ENCODE results near the gene MCEMP1.

The MCEMP1 gene

DNA sequence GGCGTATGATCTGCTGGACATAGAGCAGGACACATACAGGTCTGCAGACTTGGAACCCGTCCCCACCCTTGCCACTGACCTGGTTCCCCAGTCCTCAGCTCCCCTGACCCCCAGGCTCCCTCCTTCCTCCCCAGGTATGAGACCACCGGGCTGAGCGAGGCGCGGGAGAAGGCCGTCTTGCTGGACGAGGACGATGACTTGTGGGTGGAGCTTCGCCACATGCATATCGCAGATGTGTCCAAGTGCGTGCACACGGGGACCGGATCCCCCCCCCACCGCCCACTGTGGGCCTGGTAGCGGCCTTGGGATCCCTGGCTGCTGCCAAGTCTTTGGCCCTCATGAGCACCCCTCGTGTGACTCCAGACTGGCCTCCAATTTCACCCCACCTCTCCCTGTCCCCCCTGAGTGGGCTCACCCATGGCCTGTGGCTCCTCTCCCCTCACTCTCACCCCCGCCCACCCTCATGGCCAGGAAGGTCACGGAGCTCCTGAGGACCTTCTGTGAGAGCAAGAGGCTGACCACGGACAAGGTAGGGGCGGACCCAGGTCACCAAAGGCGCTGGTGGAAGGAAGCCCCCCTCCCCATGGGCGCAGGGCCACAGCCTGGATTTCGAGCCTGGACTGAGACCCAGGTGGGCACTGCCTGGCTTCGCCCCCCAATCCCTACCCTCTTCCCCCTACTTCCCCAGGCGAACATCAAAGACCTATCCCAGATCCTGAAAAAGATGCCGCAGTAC, 34.4 kb upstream of the MCEMP1 start:
- TF ChIP-seq PAX5 (IDR thresholded peaks at IDR 0.05; ENCODE audit: insufficient read depth, low read length, severe bottlenecking): no peak
- no peak for TF ChIP-seq POU2F2 (IDR thresholded peaks at IDR 0.05; ENCODE audit: low read depth, low read length)
- 0 out of 2 replicates have a peak, but pooled peaks have one; percentile 12 for TF ChIP-seq POLR2A (IDR thresholded peaks at IDR 0.05; ENCODE audit: low read depth, low read length)
- DNase-seq (ENCODE audit: insufficient read length, low spot score) (no peak), FAIRE-seq (no peak)

DNA sequence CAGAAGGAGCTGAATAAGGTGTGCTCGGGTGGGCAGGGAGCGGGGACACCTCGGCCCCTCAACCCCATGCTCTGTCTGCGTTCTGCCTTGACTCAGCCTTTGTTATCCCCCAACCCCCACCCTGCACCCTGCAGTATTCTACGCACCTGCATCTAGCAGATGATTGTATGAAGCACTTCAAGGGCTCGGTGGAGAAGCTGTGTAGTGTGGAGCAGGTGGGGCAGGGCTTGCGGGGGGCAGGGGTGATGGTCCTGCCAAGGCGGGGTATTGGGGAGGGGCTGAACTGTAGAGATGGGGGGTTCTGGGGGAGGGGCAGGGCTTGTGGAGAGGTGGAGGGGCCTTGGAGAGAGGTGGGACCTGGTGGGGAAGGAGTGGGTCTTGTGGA, 33.9 kb upstream of the MCEMP1 start:
- FAIRE-seq (no peak), DNase-seq (ENCODE audit: insufficient read length, low spot score) (peak; percentile 11)
- TF ChIP-seq POLR2A (IDR thresholded peaks at IDR 0.05; ENCODE audit: low read depth, low read length) (no peak), TAF1 (IDR thresholded peaks at IDR 0.05; ENCODE audit: low read depth, low read length) (no peak), PAX5 (IDR thresholded peaks at IDR 0.05; ENCODE audit: insufficient read depth, low read length, severe bottlenecking) (no peak), POU2F2 (IDR thresholded peaks at IDR 0.05; ENCODE audit: low read depth, low read length) (no peak), SPI1 (IDR thresholded peaks at IDR 0.05; ENCODE audit: low read depth, low read length) (no peak), POLR2AphosphoS5 (IDR thresholded peaks at IDR 0.05; ENCODE audit: low read depth, low read length) (no peak)

DNA sequence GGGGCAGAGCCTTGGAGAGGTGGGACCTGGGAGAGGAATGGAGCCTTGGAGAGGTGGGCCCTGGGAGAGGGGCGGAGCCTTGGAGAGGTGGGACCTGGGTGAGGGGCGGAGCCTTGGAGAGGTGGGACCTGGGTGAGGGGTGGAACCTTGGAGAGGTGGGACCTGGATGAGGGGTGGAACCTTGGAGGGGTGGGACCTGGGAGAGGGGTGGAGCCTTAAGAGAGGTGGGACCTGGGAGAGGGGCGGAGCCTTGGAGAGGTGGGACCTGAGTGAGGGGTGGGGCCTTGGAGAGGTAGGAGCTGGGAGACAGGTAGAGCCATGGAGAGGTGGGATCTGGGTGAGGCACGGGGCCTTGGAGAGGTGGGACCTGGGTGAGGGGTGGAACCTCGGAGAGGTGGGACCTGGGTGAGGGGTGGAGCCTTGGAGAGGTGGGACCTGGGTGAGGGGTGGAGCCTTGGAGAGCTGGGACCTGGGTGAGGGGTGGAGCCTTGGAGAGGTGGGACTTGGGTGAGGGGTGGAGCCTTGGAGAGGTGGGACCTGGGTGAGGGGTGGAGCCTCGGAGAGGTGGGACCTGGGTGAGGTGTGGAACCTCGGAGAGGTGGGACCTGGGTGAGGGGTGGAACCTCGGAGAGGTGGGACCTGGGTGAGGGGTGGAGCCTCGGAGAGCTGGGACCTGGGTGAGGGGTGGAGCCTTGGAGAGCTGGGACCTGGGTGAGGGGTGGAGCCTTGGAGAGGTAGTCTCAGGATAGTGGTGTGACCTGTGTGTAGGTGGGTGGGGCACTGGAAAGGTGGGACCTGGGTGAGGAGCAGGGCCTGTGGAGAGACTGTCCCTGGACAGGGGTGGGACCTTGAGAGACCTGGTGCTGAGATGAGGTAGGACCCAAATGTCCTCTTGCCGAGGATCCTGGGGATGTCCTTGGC, 33.0 kb upstream of the MCEMP1 start:
- FAIRE-seq: peak; percentile 81
- TF ChIP-seq POLR2AphosphoS5 (IDR thresholded peaks at IDR 0.05; ENCODE audit: low read depth, low read length): 0 out of 2 replicates have a peak, but pooled peaks have one; percentile 21
- DNase-seq (ENCODE audit: insufficient read length, low spot score): peak; percentile 47

DNA sequence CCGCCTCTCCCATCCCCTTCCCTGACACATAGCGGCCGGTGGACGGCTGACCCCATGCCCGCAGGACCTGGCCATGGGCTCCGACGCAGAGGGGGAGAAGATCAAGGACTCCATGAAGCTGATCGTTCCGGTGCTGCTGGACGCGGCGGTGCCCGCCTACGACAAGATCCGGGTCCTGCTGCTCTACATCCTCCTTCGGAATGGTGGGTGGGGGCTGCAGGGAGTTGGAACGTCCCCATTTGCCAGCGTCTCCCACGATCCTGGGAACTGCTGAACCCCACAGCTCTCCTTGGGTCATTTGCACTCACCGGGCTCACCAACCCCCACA, 32.4 kb upstream of the MCEMP1 start:
- TF ChIP-seq POU2F2 (IDR thresholded peaks at IDR 0.05; ENCODE audit: low read depth, low read length) (no peak), TAF1 (IDR thresholded peaks at IDR 0.05; ENCODE audit: low read depth, low read length) (no peak), SPI1 (IDR thresholded peaks at IDR 0.05; ENCODE audit: low read depth, low read length) (no peak), POLR2A (IDR thresholded peaks at IDR 0.05; ENCODE audit: low read depth, low read length) (no peak), POLR2AphosphoS5 (IDR thresholded peaks at IDR 0.05; ENCODE audit: low read depth, low read length) (no peak), PAX5 (IDR thresholded peaks at IDR 0.05; ENCODE audit: insufficient read depth, low read length, severe bottlenecking) (no peak)
- DNase-seq (ENCODE audit: insufficient read length, low spot score) (no peak), FAIRE-seq (no peak)

DNA sequence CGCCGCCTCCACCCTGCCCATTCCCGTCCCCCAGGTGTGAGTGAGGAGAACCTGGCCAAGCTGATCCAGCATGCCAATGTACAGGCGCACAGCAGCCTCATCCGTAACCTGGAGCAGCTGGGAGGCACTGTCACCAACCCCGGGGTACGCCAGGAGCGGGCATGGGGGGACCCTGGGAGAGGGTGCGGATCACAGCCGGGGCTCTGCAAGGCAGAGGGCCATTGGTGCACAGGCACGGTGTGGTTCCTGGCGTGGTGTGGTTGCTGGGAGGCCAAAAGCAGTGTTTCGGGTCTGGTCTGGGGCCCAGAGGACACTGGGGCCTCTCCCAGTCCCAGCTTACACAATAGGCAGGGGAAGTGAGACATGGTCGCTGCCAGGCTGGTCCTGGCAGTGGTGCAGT, 31.7 kb upstream of the MCEMP1 start:
- DNase-seq (ENCODE audit: insufficient read length, low spot score): peak; percentile 8
- TF ChIP-seq POLR2AphosphoS5 (IDR thresholded peaks at IDR 0.05; ENCODE audit: low read depth, low read length) (no peak), POLR2A (IDR thresholded peaks at IDR 0.05; ENCODE audit: low read depth, low read length) (peak; percentile 26; the same call in 1 of the 2 replicates)
- no peak for FAIRE-seq

DNA sequence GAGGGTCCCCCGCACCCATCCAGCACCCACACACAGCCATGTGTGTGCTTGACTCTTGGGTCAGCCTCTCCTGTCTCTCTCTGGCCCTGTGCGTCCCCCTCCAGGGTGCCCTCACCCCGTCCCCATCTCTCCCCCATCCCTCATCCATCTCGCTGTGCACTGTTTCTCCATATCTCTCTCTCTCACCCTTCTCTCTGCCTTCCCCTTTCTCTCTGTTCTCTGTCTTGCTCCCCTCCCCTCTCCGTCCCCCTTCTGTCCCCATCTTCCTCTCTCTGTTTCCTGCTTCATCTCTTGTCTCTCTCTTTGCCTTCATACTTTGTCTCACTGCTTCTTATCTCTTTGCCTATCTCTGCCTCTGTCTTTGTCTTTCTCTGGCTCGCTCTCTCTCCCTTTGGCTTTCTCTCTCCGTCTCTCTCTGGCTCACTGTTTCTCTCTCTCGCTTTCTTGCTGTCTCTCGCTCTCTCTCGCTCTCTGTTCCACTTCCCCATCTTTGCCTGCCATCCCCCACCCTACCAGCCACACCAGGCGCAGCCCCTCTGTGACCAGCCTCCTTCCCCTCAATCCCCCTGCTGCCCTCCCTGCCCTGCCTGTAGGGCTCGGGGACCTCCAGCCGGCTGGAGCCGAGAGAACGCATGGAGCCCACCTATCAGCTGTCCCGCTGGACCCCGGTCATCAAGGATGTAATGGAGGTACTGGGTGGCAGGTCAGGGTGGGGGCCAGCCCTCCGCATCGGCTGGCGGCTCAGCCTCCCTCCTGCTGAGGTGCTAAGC, 31.0 kb upstream of the MCEMP1 start:
- TF ChIP-seq PAX5 (IDR thresholded peaks at IDR 0.05; ENCODE audit: insufficient read depth, low read length, severe bottlenecking) (no peak), TAF1 (IDR thresholded peaks at IDR 0.05; ENCODE audit: low read depth, low read length) (no peak), SPI1 (IDR thresholded peaks at IDR 0.05; ENCODE audit: low read depth, low read length) (0 out of 2 replicates have a peak, but pooled peaks have one; percentile 12)
- FAIRE-seq (no peak), DNase-seq (ENCODE audit: insufficient read length, low spot score) (no peak)

DNA sequence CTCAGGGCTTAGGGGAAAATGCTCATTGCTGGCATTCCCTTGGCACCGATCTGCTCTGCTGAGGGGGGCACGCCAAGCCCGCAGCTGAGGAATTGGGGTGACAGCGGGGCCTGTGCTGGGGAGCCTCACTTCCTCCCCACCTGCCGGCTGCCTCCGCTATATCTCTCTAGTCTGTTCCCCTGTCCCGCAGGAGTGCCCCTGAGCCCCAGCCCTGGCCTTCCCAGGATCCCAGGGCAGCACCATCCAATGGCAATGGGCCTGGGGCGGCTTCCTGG, 30.5 kb upstream of the MCEMP1 start:
- DNase-seq (ENCODE audit: insufficient read length, low spot score) (no peak), FAIRE-seq (no peak)
- TF ChIP-seq POU2F2 (IDR thresholded peaks at IDR 0.05; ENCODE audit: low read depth, low read length): no peak
- TF ChIP-seq SPI1 (IDR thresholded peaks at IDR 0.05; ENCODE audit: low read depth, low read length): no peak
- no peak for TF ChIP-seq POLR2A (IDR thresholded peaks at IDR 0.05; ENCODE audit: low read depth, low read length)
- no peak for TF ChIP-seq POLR2AphosphoS5 (IDR thresholded peaks at IDR 0.05; ENCODE audit: low read depth, low read length)
- no peak for TF ChIP-seq TAF1 (IDR thresholded peaks at IDR 0.05; ENCODE audit: low read depth, low read length)
- no peak for TF ChIP-seq PAX5 (IDR thresholded peaks at IDR 0.05; ENCODE audit: insufficient read depth, low read length, severe bottlenecking)

DNA sequence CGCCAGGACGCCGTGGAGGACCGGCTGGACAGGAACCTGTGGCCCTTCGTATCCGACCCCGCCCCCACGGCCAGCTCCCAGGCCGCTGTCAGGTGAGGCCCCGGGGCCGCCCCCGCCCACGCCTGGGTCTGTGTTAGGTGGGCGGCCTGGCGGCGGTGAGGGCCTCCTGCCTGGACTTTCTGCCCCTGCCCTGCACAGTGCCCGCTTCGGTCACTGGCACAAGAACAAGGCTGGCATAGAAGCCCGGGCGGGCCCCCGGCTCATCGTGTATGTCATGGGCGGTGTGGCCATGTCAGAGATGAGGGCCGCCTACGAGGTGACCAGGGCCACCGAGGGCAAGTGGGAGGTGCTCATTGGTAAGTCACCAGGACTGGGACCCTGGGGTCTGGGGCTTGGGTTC, 29.7 kb upstream of the MCEMP1 start:
- FAIRE-seq (no peak), DNase-seq (ENCODE audit: insufficient read length, low spot score) (no peak)
- TF ChIP-seq SPI1 (IDR thresholded peaks at IDR 0.05; ENCODE audit: low read depth, low read length) (no peak), POU2F2 (IDR thresholded peaks at IDR 0.05; ENCODE audit: low read depth, low read length) (no peak)

DNA sequence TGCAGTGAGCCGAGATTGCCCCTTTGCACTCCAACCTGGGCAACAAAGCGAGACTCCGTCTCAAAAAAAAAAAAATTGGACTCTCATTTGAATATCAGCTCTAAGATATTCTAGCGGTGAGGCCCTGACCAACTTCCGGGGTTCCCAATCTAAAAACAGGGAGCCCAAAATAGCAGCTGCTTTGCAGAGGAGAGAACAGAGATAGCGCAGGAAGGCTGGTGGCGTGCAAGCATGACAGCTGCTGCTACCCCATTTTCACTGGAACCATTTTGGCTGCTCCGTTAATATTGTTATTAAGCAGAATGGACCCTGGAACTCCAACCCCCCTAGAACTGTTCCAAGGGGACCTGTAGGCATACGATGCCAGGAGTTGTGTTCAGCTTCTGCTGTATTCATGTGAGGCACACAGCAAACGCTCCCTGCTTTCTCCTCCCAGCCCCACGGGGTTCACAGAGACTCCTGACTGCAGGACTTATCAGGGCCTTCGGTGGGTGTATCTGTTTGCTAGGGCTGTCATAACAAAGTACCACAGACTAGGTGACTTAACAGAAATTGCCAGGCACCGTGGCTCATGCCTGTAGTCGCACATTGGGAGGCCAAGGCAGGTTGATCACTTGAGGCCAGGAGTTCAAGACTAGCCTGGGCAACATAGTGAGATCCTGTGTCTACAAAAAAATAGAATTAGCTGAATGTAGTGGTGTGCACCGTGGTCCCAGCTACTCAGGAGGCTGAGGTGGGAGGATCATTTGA, 28.4 kb upstream of the MCEMP1 start:
- FAIRE-seq: no peak
- no peak for TF ChIP-seq POLR2A (IDR thresholded peaks at IDR 0.05; ENCODE audit: low read depth, low read length)
- peak; percentile 29; the same call in 1 of the 2 replicates for TF ChIP-seq POLR2AphosphoS5 (IDR thresholded peaks at IDR 0.05; ENCODE audit: low read depth, low read length)

DNA sequence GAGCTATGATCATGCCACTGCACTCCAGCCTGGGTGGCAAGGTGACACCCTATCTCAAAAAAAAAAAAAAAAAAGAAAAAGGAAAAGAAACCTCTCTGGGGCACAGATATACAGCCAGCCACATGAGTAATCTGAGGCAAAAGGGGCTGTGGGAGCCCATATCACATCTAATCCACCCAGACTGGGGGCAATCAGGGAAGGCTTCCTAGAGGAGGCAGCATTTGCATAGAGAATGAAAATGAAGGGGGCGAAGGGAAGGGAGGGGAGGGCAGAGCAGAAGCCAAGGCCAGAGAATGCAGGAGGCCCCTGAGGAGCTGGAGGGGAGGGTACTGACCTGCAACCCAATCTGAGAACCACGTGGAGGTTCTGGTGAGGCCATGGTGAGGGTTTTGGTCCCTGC, 26.7 kb upstream of the MCEMP1 start:
- FAIRE-seq: no peak
- no peak for DNase-seq (ENCODE audit: insufficient read length, low spot score)
- TF ChIP-seq SPI1 (IDR thresholded peaks at IDR 0.05; ENCODE audit: low read depth, low read length): no peak
- TF ChIP-seq POU2F2 (IDR thresholded peaks at IDR 0.05; ENCODE audit: low read depth, low read length): no peak
- no peak for TF ChIP-seq POLR2AphosphoS5 (IDR thresholded peaks at IDR 0.05; ENCODE audit: low read depth, low read length)
- TF ChIP-seq TAF1 (IDR thresholded peaks at IDR 0.05; ENCODE audit: low read depth, low read length): no peak

More for the DNA sequence above, 28.4 kb upstream of the MCEMP1 start:
- no peak for DNase-seq (ENCODE audit: insufficient read length, low spot score)
